SK-N-SH (cell line): Measurements from ENCODE around the gene ANKS6.

Experiments
- CHD2 ChIP-seq: fragments of 150-350 bp; IDR thresholded peaks from 2 replicates; pipeline ENCODE4 v1.6.1; 2018; ENCODE audit warnings: low read length; ENCODE audit not compliant: partially characterized antibody
- CTCF ChIP-seq: fragments of 200-600 bp; sonication (generic); IDR thresholded peaks from 2 replicates; pipeline ENCODE4 v1.6.1; 2017; ENCODE audit warnings: antibody characterized with exemption, mild to moderate bottlenecking, moderate library complexity
- EP300 ChIP-seq, 2 experiments: IDR thresholded peaks; 2 replicates each; pipeline versions ENCODE4 v1.4.0 to v1.6.1; 2012; ENCODE audit warnings: borderline replicate concordance in 1 of 2, low read depth in 1 of 2, low read length in 1 of 2
- FOXJ3 ChIP-seq: sonication (generic); formaldehyde crosslinking; IDR thresholded peaks from 2 replicates; pipeline ENCODE4 v1.5.1; 2020; ENCODE audit warnings: mild to moderate bottlenecking, missing genetic modification reagents
- JUND ChIP-seq: IDR thresholded peaks from 2 replicates; pipeline ENCODE4 v1.4.0; 2012
- RAD21 ChIP-seq: IDR thresholded peaks from 2 replicates; pipeline ENCODE4 v1.6.1; 2012; ENCODE audit warnings: mild to moderate bottlenecking, low read length
- TAF1 ChIP-seq: IDR thresholded peaks from 2 replicates; pipeline ENCODE4 v1.6.1; 2012; ENCODE audit warnings: low read depth, mild to moderate bottlenecking, low read length, moderate library complexity, borderline replicate concordance

DNA sequence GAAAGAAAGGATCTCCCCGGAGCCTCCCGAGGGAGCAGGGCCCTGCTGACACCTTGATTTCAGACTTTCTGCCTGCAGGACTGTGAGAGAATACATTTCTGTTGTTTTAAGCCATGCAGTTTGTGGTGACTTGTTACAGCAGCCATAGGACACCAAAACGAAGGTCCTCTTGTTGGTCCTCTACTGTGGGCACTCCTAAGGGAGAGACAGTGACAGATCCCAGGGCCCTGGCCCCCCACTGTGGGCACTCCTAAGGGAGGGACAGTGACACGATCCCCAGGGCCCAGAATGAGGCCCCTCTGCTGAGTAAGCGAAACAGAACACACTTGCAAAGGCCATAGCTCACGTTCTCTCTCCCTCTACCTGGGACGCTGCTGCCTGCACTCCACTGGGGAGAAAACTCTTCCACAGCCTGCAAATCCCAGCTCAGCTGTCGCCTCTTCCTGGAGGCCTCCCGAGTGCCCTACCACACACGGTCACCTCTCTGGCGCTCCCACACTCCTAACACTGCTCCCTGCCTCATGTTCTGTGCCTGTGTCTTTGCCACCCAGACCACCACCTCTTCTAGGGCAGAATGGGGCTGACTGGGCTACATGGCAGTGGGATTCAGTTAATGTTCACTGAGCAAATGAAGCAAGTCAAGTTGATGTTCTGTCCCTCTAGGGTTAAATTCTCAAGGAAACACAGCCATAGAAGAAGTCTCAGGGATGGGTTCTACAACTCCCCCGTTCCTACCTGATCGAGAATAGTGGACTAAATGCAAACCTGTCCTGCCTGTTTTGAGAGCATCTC lies 23.8 kb downstream of the ANKS6 start:
- TF ChIP-seq CTCF, result no peak
- TF ChIP-seq EP300 (IDR thresholded peaks at IDR 0.05; ENCODE audit: borderline replicate concordance in 1 of 2, low read depth in 1 of 2, low read length in 1 of 2), result no peak
- TF ChIP-seq CHD2, result no peak
- TF ChIP-seq FOXJ3 (CRISPR knock-in tag), result no peak
- TF ChIP-seq JUND, result no peak
- no peak for TF ChIP-seq RAD21
- no peak for TF ChIP-seq TAF1
